Activated CD4-positive, alpha-beta memory T cell treated with anti-CD3 and anti-CD28 coated beads for 36 hours (primary cell): ENCODE results near the gene NFIC. TPM values are rescaled to one million over a fixed set of nuclear protein-coding genes. Genes with fewer than 3 reads are reported as not detected.
"Not testable (repeated sequence)": the region's sequence is repeated elsewhere in the genome, so short reads cannot be mapped to it uniquely, and the experiment has no call there.

Experiments
- CTCF ChIA-PET: fragments of 350-600 bp; sonication (Branson Sonifier 250); formaldehyde crosslinking; loops from one replicate; lab custom pipeline; 2021; ENCODE audit warnings: antibody characterized with exemption, inconsistent platforms; lab: Charles Lee
- POLR2A ChIA-PET: fragments of 350-600 bp; sonication (Branson Sonifier 250); formaldehyde crosslinking; loops from one replicate; lab custom pipeline; 2021; ENCODE audit warnings: antibody characterized with exemption; lab: Charles Lee
- DNase-seq: peaks from one replicate; pipeline ENCODE4 v3.0.0-alpha.2; 2020
- H3K27ac Mint-ChIP-seq: one replicate; pipeline ENCODE4 v1.8.0; 2021; ENCODE audit warnings: mixed read lengths
- H3K27me3 Mint-ChIP-seq: one replicate; pipeline ENCODE4 v1.8.0; 2021; ENCODE audit warnings: mixed read lengths
- H3K36me3 Mint-ChIP-seq: one replicate; pipeline ENCODE4 v1.8.0; 2021; ENCODE audit warnings: mixed read lengths
- H3K4me1 Mint-ChIP-seq: one replicate; pipeline ENCODE4 v1.8.0; 2021; ENCODE audit warnings: low read depth, mixed read lengths
- H3K4me3 Mint-ChIP-seq: one replicate; pipeline ENCODE4 v1.8.0; 2021; ENCODE audit warnings: mild to moderate bottlenecking, mixed read lengths
- H3K9me3 Mint-ChIP-seq: one replicate; pipeline ENCODE4 v1.8.0; 2021; ENCODE audit warnings: mixed read lengths
- intact Hi-C: fragments of 100-400 bp; cut with micrococcal nuclease; formaldehyde crosslinking; loops from one replicate; pipeline ENCODE4 v1.15.1; 2023
- total RNA-seq, 2 experiments: library from RNA; stranded (reverse); gene quantifications; one replicate each; pipeline ENCODE4 v1.2.3, GENCODE V29; 2021

Gene NFIC
- total RNA-seq, 2 experiments from 2014 or later, result 19.7 to 19.9 TPM

- H3K9me3 Mint-ChIP-seq, POLR2A ChIA-PET, H3K4me1 Mint-ChIP-seq, DNase-seq, CTCF ChIA-PET, H3K27me3 Mint-ChIP-seq, H3K4me3 Mint-ChIP-seq, intact Hi-C loops, H3K27ac Mint-ChIP-seq, H3K36me3 Mint-ChIP-seq: not testable (repeated sequence)
Measured at GRCh38 chr19:3399311-3399710, 32.9 kb downstream of the NFIC start.

GRCh38 chr19:3401004-3401768, 34.8 kb downstream of the NFIC start:
- Mint-ChIP-seq H3K4me1 (no peaks in the 10 kb centered on the region), H3K9me3 (no peaks in the 10 kb centered on the region), H3K27ac (no peak overlapping the region), H3K36me3 (peaks cover 3% of the 10 kb centered on the region), H3K27me3 (no peaks in the 10 kb centered on the region), H3K4me3 (no peak overlapping the region)
- intact Hi-C loops, result no loop called here
- ChIA-PET POLR2A (no interaction called here), CTCF (interaction anchor here (0.7 kb wide), 1 partner anchor 28 kb away, joined by 4 read pairs; no protein-coding TSS in a partner anchor)
- no peak for DNase-seq

- Mint-ChIP-seq H3K4me1 (no peaks in the 10 kb centered on the region), H3K36me3 (peaks cover 3% of the 10 kb centered on the region), H3K9me3 (no peaks in the 10 kb centered on the region), H3K4me3 (no peak overlapping the region), H3K27ac (no peak overlapping the region), H3K27me3 (no peaks in the 10 kb centered on the region)
- intact Hi-C loops, result no loop called here
- no peak for DNase-seq
- ChIA-PET CTCF (interaction anchor here (0.6 kb wide), 1 partner anchor 27 kb away, joined by 3 read pairs; no protein-coding TSS in a partner anchor), POLR2A (no interaction called here)
Measured at GRCh38 chr19:3402631-3403443, 36.5 kb downstream of the NFIC start.

- H3K4me3 Mint-ChIP-seq, result no peak overlapping the region
- no peak for DNase-seq
- no peaks in the 10 kb centered on the region for H3K4me1 Mint-ChIP-seq
- POLR2A ChIA-PET, result no interaction called here
- CTCF ChIA-PET, result no interaction called here
- no peaks in the 10 kb centered on the region for H3K9me3 Mint-ChIP-seq
- no peaks in the 10 kb centered on the region for H3K27me3 Mint-ChIP-seq
- H3K36me3 Mint-ChIP-seq, result peaks cover 3% of the 10 kb centered on the region
- intact Hi-C loops, result no loop called here
- H3K27ac Mint-ChIP-seq, result no peak overlapping the region
Measured at GRCh38 chr19:3403489-3404323, 37.3 kb downstream of the NFIC start.

GRCh38 chr19:3404324-3405260, 38.2 kb downstream of the NFIC start:
- intact Hi-C loops, result no loop called here
- peaks cover 3% of the 10 kb centered on the region for H3K36me3 Mint-ChIP-seq
- H3K27me3 Mint-ChIP-seq, result no peaks in the 10 kb centered on the region
- ChIA-PET POLR2A (no interaction called here), CTCF (no interaction called here)
- H3K27ac Mint-ChIP-seq, result no peak overlapping the region
- H3K4me3 Mint-ChIP-seq, result no peak overlapping the region
- no peaks in the 10 kb centered on the region for H3K9me3 Mint-ChIP-seq
- no peaks in the 10 kb centered on the region for H3K4me1 Mint-ChIP-seq
- no peak for DNase-seq

GRCh38 chr19:3405261-3405653, 38.9 kb downstream of the NFIC start:
- POLR2A ChIA-PET, result no interaction called here

GRCh38 chr19:3406571-3407111, 40.3 kb downstream of the NFIC start:
- POLR2A ChIA-PET, result no interaction called here

More at GRCh38 chr19:3405261-3405653, 38.9 kb downstream of the NFIC start:
- no peak for DNase-seq
- intact Hi-C loops, result no loop called here
- CTCF ChIA-PET, result no interaction called here
- Mint-ChIP-seq H3K36me3 (peaks cover 3% of the 10 kb centered on the region), H3K9me3 (no peaks in the 10 kb centered on the region), H3K4me1 (no peaks in the 10 kb centered on the region), H3K27me3 (no peaks in the 10 kb centered on the region), H3K27ac (no peak overlapping the region), H3K4me3 (no peak overlapping the region)

GRCh38 chr19:3407556-3408516, 41.5 kb downstream of the NFIC start:
- Mint-ChIP-seq H3K27ac (no peak overlapping the region), H3K4me1 (no peaks in the 10 kb centered on the region), H3K27me3 (no peaks in the 10 kb centered on the region), H3K9me3 (no peaks in the 10 kb centered on the region), H3K4me3 (no peak overlapping the region), H3K36me3 (no peaks in the 10 kb centered on the region)
- intact Hi-C loops, result no loop called here
- DNase-seq, result no peak
- ChIA-PET CTCF (interaction anchor here (1.0 kb wide), 1 partner anchor 133 kb away, joined by 3 read pairs; no protein-coding TSS in a partner anchor), POLR2A (no interaction called here)

More at GRCh38 chr19:3406571-3407111, 40.3 kb downstream of the NFIC start:
- intact Hi-C loops, result no loop called here
- H3K4me3 Mint-ChIP-seq, result no peak overlapping the region
- no peak overlapping the region for H3K27ac Mint-ChIP-seq
- CTCF ChIA-PET, result interaction anchor here (1.0 kb wide), 1 partner anchor 132 kb away, joined by 3 read pairs; no protein-coding TSS in a partner anchor
- H3K27me3 Mint-ChIP-seq, result no peaks in the 10 kb centered on the region
- no peak for DNase-seq
- H3K4me1 Mint-ChIP-seq, result no peaks in the 10 kb centered on the region
- H3K9me3 Mint-ChIP-seq, result no peaks in the 10 kb centered on the region
- peaks cover 3% of the 10 kb centered on the region for H3K36me3 Mint-ChIP-seq

- intact Hi-C loops, result no loop called here
- no peak overlapping the region for H3K4me3 Mint-ChIP-seq
- ChIA-PET POLR2A (no interaction called here), CTCF (interaction anchor here (1.0 kb wide), 1 partner anchor 21 kb away, joined by 4 read pairs; no protein-coding TSS in a partner anchor)
- H3K4me1 Mint-ChIP-seq, result no peaks in the 10 kb centered on the region
- no peak overlapping the region for H3K27ac Mint-ChIP-seq
- no peaks in the 10 kb centered on the region for H3K27me3 Mint-ChIP-seq
- no peaks in the 10 kb centered on the region for H3K9me3 Mint-ChIP-seq
- no peaks in the 10 kb centered on the region for H3K36me3 Mint-ChIP-seq
- no peak for DNase-seq
Measured at GRCh38 chr19:3408996-3409345, 42.6 kb downstream of the NFIC start.

- H3K9me3 Mint-ChIP-seq, result no peaks in the 10 kb centered on the region
- CTCF ChIA-PET, result interaction anchor here (1.0 kb wide), 1 partner anchor 20 kb away, joined by 4 read pairs; no protein-coding TSS in a partner anchor
- H3K4me1 Mint-ChIP-seq, result no peaks in the 10 kb centered on the region
- no peak overlapping the region for H3K27ac Mint-ChIP-seq
- no peak for DNase-seq
- H3K4me3 Mint-ChIP-seq, result no peak overlapping the region
- POLR2A ChIA-PET, result no interaction called here
- no peaks in the 10 kb centered on the region for H3K27me3 Mint-ChIP-seq
- intact Hi-C loops, result no loop called here
- no peaks in the 10 kb centered on the region for H3K36me3 Mint-ChIP-seq
Measured at GRCh38 chr19:3409346-3410064, 43.1 kb downstream of the NFIC start.
